Psoas muscle (tissue), 8 donors: ENCODE data around the gene PDILT. TPM values are rescaled to one million over a fixed set of nuclear protein-coding genes. Genes with fewer than 3 reads are reported as not detected.

Experiments used
- ATAC-seq, 4 donors: fragments of 200-7000 bp; cut with Tn5 transposase; one replicate each; pipeline ENCODE4 v1.9.1; 2020; ENCODE audit warnings: moderate library complexity in 3 of 4, mild to moderate bottlenecking in 2 of 4
- DNase-seq, 2 donors: peaks; one replicate each; pipeline ENCODE4 v3.0.0-alpha.2; 2020
- H3K27ac ChIP-seq: fragments of 200-600 bp; one replicate; pipeline ENCODE4 v1.8.0; 2022
- H3K27me3 ChIP-seq, 3 donors: fragments of 200-600 bp in 1 of 3; one replicate each; pipeline versions ENCODE4 v1.6.1 to v1.8.0; 2013 to 2022; ENCODE audit warnings: low read length in 2 of 3, mild to moderate bottlenecking in 2 of 3, moderate library complexity in 1 of 3; ENCODE audit not compliant: insufficient read depth in 3 of 3
- H3K36me3 ChIP-seq, 2 donors: fragments of 200-600 bp in 1 of 2; one replicate each; pipeline versions ENCODE4 v1.6.1 to v1.8.0; 2013 to 2022; ENCODE audit warnings: low read depth in 1 of 2, mild to moderate bottlenecking in 1 of 2, moderate library complexity in 1 of 2; ENCODE audit not compliant: insufficient read depth in 1 of 2
- H3K4me1 ChIP-seq: fragments of 200-600 bp; one replicate; pipeline ENCODE4 v1.8.0; 2022
- H3K4me3 ChIP-seq: fragments of 200-600 bp; one replicate; pipeline ENCODE4 v1.8.0; 2022; ENCODE audit warnings: mild to moderate bottlenecking
- H3K9me3 ChIP-seq: fragments of 200-600 bp; one replicate; pipeline ENCODE4 v1.8.0; 2022
- CTCF ChIP-seq: fragments of 200-600 bp; IDR thresholded peaks from one replicate; pipeline ENCODE4 v1.8.0; 2022; ENCODE audit warnings: antibody characterized with exemption
- WGBS, 3 donors: extraction: QIAGEN DNeasy Blood & Tissue Kit; methylation state at CpG; one replicate each; pipeline versions ENCODE4 v1.1.6 to v1.1.7; 2013; 5-methylcytosine and 5-hydroxymethylcytosine counted together
- intact Hi-C, 2 donors: fragments of 100-400 bp; cut with DNase I; formaldehyde crosslinking; loops; one replicate each; pipeline versions ENCODE4 v1.11.0 to v1.14.2; 2022
- polyA plus RNA-seq, 3 donors: library from polyadenylated mRNA; stranded (reverse); fragments of 200-250 nt; gene quantifications; one replicate each; pipeline ENCODE4 v1.2.3, GENCODE V29; 2013
- total RNA-seq, 4 donors: library from RNA; stranded (reverse); fragmentation: NEBNext Ultra II Directional in 2 of 4; extraction: Animal tissue kit (Norgen Biotek cat#: 25700) in 2 of 4; gene quantifications; one replicate each; pipeline versions ENCODE4 v1.2.1 to v1.2.4, GENCODE V29; 2021 to 2023
- donor health status: healthy with polysubstance abuse.
- donor health status: DM: no; HTN: no; CAD: no; lungs with moderate emphysema.
- donor health status: Bipolar disorder and iron deficiency.
- donor health status: healthy.
- donor health status: DM: yes; HTN: yes; CAD: no.
- donor health status: DM: no; HTN: no; CAD: no.
- donor health status: DM: no; HTN: no; CAD: no.
- donor health status: DM: yes; HTN: yes; CAD: no.

Gene PDILT
- total and polyA plus RNA-seq, 7 donors, result not detected

GRCh38 chr16:20320178-20320577, 84.4 kb downstream of the PDILT start:
- Histone ChIP-seq H3K36me3 (no peaks in the 10 kb centered on the region), H3K27ac (no peak overlapping the region), H3K27me3 (no peaks in the 10 kb centered on the region), H3K4me3 (no peak overlapping the region), H3K4me1 (no peaks in the 10 kb centered on the region), H3K9me3 (no peaks in the 10 kb centered on the region)
- DNase-seq (no peak), ATAC-seq (no peak)
- TF ChIP-seq CTCF, result no peak
- 77 to 83% (median 82%) methylated on average over 2 of the region's 2 CpGs for WGBS, 3 donors
- intact Hi-C loops, result no loop called here

GRCh38 chr16:20319406-20319805, 85.1 kb downstream of the PDILT start:
- intact Hi-C loops, result no loop called here
- no peaks in the 10 kb centered on the region for H3K36me3 ChIP-seq
- H3K4me3 ChIP-seq, result no peak overlapping the region
- 66 to 76% (median 75%) methylated on average over 1 of the region's 1 CpG for WGBS, 3 donors
- H3K27me3 ChIP-seq, result no peaks in the 10 kb centered on the region
- no peak for DNase-seq
- ATAC-seq, result no peak
- no peak for TF ChIP-seq CTCF
- no peak overlapping the region for H3K27ac ChIP-seq
- H3K9me3 ChIP-seq, result no peaks in the 10 kb centered on the region
- H3K4me1 ChIP-seq, result no peaks in the 10 kb centered on the region

- intact Hi-C loops, result no loop called here
- no peak overlapping the region for H3K4me3 ChIP-seq
- H3K9me3 ChIP-seq, result no peaks in the 10 kb centered on the region
- no peaks in the 10 kb centered on the region for H3K36me3 ChIP-seq
- DNase-seq (no peak), ATAC-seq (no peak)
- no peaks in the 10 kb centered on the region for H3K27me3 ChIP-seq
- no peak overlapping the region for H3K27ac ChIP-seq
- no peaks in the 10 kb centered on the region for H3K4me1 ChIP-seq
- WGBS, 3 donors, result 59 to 65% (median 61%) methylated on average over 3 of the region's 3 CpGs
- TF ChIP-seq CTCF, result no peak
These were observed 86.1 kb downstream of the PDILT start for GRCh38 chr16:20318437-20318836.

GRCh38 chr16:20318006-20318405, 86.5 kb downstream of the PDILT start:
- no peak for TF ChIP-seq CTCF
- Histone ChIP-seq H3K36me3 (no peaks in the 10 kb centered on the region), H3K4me3 (no peak overlapping the region), H3K4me1 (no peaks in the 10 kb centered on the region), H3K27ac (no peak overlapping the region), H3K27me3 (no peaks in the 10 kb centered on the region), H3K9me3 (no peaks in the 10 kb centered on the region)
- 64 to 71% (median 68%) methylated on average over 7 of the region's 7 CpGs for WGBS, 3 donors
- no peak for DNase-seq
- intact Hi-C loops, result no loop called here
- no peak for ATAC-seq

GRCh38 chr16:20317117-20317516, 87.4 kb downstream of the PDILT start:
- Histone ChIP-seq H3K4me3 (no peak overlapping the region), H3K27ac (no peak overlapping the region), H3K4me1 (no peaks in the 10 kb centered on the region), H3K36me3 (no peaks in the 10 kb centered on the region), H3K27me3 (no peaks in the 10 kb centered on the region), H3K9me3 (no peaks in the 10 kb centered on the region)
- intact Hi-C loops, result no loop called here
- 38 to 39% (median 38%) methylated on average over 8 of the region's 8 CpGs for WGBS, 3 donors
- no peak for TF ChIP-seq CTCF
- DNase-seq (no peak), ATAC-seq (no peak)
